MV-4-11 (cell line): ENCODE results near the gene SHISA3.
"Not testable (repeated sequence)": the region's sequence is repeated elsewhere in the genome, so short reads cannot be mapped to it uniquely, and the experiment has no call there.

Source experiments
- DNase-seq: peaks from one replicate; lab custom pipeline; 2025; lab: John Stamatoyannopoulos, UW

The SHISA3 gene

GRCh38 chr4:42396752-42397634 lies at the start of gene SHISA3:
Gene SHISA3 (plus strand): TSS chr4:42397488. CDS start chr4:42398057, 569 bp downstream.
- peak; percentile 30 for DNase-seq

- no peak for DNase-seq
Observed at GRCh38 chr4:42348247-42348646, 49.0 kb upstream of the SHISA3 start.

DNA sequence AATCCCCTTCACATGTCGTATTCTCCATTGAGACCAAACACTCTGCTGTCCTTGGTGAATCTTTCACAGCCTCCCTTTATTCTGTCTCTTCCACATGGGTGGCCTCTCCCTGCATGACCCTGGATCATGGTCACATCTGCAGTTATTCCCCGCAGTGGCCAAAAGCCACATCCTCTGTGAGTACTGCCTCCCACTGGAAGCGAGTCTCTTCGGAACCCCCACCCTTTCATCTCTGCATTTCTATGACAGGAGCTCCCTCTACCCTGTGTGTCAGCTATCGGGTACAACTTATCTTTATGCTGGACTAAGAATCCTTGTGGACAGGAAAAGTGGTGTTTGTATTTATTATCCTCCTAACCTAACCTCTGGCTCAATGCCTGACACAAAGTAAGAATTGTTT lies 48.6 kb upstream of the SHISA3 start:
- no peak for DNase-seq

- peak; percentile 54 for DNase-seq
Observed at GRCh38 chr4:42350611-42351182, 46.6 kb upstream of the SHISA3 start.

- no peak for DNase-seq
Observed at GRCh38 chr4:42352049-42352448, 45.2 kb upstream of the SHISA3 start.

DNA sequence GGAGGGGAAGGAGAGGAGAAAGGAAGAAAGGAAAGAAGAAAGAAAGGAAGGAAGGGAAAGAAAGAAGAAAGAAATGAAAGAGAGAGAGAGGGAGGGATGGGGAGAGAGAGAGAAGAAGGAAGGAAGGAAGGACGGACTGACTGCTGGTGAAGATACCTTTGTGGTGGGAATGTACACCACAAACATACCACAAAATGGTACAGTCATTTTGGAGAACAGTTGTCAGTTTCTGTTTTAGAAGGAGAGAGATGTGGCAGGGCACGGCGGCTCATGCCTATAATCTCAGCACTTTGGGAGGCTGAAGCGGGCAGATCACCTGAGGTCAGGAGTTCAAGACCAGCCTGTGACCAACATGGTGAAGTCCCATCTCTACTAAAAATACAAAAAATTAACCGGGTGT lies 40.0 kb upstream of the SHISA3 start:
- peak; percentile 2 for DNase-seq

DNA sequence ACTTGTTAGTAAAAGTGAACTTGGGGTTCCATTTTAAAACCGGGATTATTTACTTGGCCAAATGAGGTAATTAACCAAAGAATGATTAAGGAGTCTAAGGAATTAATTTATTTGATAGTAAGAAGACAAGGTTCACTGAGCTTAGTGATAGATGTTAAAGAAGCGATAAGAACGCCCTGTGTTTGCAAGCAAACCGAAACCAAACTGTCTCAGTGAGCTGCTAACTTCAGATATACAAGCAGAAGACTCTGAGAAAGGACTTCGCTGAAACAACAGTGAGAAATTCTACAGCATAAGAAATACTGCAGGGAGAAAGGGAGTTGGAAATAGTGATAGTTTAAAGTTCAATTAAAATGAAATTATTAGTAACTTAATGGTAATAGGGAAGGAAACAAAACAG lies 37.6 kb upstream of the SHISA3 start:
- no peak for DNase-seq

- DNase-seq, result no peak
Observed at GRCh38 chr4:42360256-42360669, 37.0 kb upstream of the SHISA3 start.

DNA sequence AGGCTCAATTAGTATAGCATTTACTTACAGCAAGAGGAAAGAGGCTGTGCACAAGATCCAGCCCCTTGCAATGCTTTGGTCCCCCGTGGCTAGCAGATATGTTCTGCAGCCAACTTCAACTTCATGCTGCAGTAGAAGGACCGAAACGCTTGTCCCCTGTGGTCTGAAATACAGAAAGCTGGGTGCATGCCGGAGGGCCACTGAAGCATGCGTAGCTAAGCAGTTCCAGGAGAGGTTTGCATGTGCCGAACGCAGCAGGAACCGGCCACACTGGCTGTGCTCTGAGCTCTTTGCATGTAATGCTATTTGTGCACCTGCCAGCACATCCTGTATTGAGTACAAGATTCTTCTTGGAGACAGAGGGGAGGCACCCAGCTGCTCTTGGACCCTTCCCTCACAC lies 35.8 kb upstream of the SHISA3 start:
- no peak for DNase-seq

DNA sequence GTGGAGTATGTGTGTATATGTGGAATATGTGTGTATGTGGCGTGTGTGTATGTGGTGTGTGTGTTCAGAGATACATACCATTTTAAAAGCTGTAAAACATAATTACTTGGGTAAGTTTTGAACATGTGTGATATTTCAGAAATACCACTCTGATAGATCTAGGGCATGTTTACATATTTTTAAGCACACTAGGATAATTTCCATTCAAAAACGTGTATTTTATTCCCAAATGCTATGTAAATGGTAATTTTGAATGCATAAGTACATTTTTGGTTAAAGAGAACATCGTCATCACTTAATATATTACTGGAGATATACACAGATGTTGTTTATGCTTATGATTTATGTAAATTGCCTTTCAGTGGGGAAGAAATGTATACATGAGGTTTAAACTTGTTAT lies 34.7 kb upstream of the SHISA3 start:
- no peak for DNase-seq

DNA sequence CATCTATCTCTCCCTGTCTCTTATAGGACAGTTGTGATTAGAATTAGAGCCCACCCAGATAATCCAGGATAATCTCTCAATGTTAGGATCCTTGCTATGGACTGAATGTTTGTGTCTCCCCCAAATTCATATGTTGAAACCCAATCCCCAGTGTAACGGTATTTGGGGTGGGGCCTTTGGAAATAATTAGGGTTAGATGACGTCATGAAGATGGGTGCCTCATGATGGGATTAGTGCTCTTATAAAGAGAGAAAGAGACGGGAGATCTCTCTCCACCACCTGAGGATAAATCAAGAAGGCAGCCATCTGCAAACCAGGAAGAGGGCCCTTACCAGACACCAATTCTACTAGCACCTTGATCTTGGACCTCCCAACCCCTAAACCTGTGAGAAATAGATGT lies 33.7 kb upstream of the SHISA3 start:
- DNase-seq, result no peak

GRCh38 chr4:42364266-42365053 lies 32.8 kb upstream of the SHISA3 start:
- DNase-seq, result no peak

DNA sequence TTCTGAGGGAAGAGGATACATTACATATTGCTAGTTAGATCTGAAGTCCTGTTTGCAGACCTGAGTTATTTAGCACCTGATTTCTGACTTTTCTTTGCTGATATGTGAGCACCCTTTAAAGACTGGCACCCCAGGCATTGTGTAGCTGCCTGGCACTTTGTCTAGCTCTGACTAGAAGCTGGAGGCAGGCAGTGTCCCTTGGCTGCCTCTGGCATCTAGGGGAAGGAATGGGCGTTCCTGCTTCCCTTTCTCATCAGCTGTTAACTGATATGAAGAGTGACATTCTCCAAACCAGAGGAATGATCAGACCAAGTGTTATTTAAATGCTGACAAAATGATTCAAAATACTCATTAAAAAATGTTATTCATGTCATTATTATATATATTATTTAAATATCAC lies 30.3 kb upstream of the SHISA3 start:
- DNase-seq, result no peak

DNA sequence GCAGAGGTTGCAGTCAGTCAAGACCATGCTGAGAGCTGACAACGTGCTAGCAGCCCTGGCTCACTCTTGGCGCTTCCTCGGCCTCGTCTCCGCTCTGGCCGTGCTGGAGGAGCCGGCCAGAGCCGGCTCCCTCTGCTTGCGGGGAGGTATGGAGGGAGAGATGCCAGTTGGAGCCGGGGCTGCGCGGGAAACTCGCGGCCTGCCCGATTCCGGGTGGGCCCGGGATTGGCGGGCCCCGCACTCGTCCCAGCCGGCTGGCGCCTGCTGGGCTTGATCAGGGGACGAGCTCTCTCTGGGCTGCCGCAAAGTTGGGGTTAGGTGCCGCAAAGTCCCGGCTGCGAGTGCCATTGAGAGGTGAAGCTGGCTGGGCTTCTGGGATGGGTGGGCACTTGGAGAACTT lies 27.8 kb upstream of the SHISA3 start:
- DNase-seq, result no peak

- peak; percentile 25 for DNase-seq
Observed at GRCh38 chr4:42371305-42372252, 25.7 kb upstream of the SHISA3 start.

DNA sequence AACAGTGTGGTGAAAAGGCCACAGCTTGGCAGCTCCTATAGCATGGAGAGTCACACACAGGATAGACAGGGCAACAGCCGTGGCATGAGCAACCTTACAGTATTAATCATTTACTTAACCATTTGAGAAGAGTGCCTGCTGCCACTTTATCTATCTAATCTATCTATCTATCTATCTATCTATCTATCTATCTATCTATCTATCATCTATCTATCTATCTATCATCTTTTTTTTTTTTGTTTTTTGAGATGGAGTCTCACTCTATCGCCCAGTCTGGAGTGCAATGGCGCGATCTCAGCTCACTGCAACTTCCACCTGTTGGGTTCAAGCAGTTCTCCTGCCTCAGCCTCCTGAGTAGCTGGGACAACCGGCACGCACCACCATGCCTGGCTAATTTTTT lies 25.0 kb upstream of the SHISA3 start:
- not testable (repeated sequence) for DNase-seq

DNA sequence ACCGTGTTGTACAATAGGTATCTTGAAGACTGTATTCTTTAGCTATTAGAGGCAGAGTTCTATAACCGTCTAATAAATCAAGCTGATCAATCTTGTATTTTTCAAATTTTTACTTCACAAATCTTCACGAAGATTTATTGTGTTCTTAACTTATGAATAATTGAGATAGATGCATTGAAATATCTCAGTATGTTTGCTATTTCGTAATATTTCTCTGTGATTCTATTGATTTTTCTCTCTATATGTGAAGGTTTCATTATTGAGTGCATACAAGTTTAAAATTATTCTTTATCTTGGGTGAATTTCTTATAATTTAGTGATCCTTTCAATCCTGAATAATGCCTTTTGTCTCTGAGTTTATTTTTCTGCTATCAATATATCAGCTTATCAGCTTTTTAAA lies 19.8 kb upstream of the SHISA3 start:
- DNase-seq, result no peak

GRCh38 chr4:42381666-42382065 lies 15.6 kb upstream of the SHISA3 start:
- DNase-seq, result no peak

DNA sequence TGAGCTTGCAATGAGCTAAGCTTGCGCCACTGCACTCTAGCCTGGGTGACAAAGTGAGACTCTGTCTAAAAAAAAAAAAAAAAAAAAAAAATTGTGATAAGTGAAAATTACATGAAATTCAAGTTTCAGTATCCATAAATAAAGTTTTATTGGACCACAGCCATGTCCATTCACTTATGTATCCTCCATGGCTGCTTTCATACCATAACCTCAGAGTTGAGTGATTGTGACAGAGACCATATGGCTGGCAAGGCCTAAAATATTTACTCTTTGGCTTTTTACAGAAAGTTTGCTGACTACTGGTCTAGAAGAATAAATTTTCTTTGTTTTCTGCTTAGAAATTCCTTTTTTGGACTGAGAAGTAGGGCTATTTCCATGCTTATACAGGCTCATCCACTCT lies 11.8 kb upstream of the SHISA3 start:
- no peak for DNase-seq

DNA sequence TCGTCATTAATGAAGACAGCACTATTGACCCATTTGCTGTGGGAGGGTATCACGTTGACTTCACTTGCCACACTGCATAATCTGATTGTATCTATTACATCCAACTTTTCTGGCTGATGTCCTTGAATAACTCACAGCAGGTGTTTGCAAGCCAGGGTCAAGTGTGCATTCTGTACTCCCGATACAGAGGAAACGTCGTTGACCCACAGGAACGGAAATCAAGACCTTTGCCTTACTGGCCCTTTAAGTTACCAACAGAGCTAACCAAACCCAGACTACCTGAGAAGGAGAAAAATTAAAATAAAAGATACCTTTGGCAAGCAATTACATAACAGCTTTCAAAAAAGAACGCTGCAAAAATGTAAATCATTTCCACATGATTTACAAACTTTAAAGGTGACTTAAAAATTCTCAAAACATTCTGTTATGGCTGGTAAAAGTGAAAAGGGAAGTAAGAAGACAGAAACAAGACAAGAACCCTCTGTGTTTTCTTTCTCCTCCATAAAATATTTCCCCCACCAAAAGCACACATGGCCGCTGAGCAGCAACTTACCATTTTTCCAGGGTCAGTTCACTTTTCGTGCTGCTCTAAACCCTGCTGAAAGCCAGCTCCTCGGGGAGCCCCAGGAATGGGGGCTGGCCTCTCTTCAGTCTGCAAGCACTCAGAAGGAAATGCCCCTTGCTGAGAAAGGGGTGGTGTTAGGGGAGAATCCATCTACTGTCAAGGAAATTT lies 6.5 kb upstream of the SHISA3 start:
- DNase-seq, result peak; percentile 13

DNA sequence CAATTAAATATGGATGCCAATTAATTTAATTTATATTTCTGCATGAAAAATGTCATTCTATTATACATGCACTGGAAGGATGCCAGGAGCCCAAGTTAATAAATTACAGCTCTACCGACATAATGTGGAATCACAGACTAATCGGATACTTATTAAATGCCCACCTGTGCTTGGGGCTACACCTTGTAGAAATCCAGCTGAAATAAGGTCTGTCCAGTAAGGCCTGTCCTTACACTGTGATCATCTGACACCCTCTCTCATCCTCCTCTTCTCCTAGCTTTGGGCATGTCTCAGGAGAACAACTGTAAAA lies 6.0 kb upstream of the SHISA3 start:
- DNase-seq, result no peak
